GM13976 (cell line): Measurements from ENCODE around the gene NCDN.

Source experiments
- DNase-seq: peaks from one replicate; pipeline ENCODE4 v3.0.0; 2012; ENCODE audit warnings: low spot score
- in situ Hi-C: fragments of 300-500 bp; cut with MboI; formaldehyde crosslinking; loops from one replicate; pipeline ENCODE4 v1.12.0; 2022; ENCODE audit warnings: low sequenced_read_pairs, mixed read lengths, inconsistent platforms; ENCODE audit not compliant: unreplicated experiment
- TF ChIP-seq, protein P1 (sequence below): IDR thresholded peaks from 2 replicates; pipeline ENCODE4 v1.5.1; 2012; ENCODE audit warnings: borderline replicate concordance, mild to moderate bottlenecking; ENCODE audit not compliant: insufficient read depth; ENCODE audit errors: extremely low read depth, missing control alignments, control extremely low read depth

Gene NCDN

DNA sequence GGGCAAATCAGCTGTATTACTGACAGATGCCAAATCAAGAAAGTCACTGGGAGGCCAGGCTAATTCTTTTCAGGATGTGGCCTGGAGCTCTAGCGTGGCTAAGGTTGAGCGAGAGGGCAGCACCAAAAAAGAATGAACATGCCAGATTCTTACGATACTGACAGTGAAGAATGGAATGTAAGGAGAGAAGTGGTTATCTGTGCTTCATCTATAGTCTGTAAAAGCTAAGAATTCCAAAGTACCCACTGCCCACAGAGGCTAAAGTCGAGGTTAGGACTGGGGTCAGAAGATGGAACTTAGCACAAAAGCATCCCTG lies 48.2 kb downstream of the NCDN start:
- DNase-seq, result no peak
- in situ Hi-C loops, result no loop called here
- TF ChIP-seq, protein P1, sequence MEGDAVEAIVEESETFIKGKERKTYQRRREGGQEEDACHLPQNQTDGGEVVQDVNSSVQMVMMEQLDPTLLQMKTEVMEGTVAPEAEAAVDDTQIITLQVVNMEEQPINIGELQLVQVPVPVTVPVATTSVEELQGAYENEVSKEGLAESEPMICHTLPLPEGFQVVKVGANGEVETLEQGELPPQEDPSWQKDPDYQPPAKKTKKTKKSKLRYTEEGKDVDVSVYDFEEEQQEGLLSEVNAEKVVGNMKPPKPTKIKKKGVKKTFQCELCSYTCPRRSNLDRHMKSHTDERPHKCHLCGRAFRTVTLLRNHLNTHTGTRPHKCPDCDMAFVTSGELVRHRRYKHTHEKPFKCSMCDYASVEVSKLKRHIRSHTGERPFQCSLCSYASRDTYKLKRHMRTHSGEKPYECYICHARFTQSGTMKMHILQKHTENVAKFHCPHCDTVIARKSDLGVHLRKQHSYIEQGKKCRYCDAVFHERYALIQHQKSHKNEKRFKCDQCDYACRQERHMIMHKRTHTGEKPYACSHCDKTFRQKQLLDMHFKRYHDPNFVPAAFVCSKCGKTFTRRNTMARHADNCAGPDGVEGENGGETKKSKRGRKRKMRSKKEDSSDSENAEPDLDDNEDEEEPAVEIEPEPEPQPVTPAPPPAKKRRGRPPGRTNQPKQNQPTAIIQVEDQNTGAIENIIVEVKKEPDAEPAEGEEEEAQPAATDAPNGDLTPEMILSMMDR, result no peak

DNA sequence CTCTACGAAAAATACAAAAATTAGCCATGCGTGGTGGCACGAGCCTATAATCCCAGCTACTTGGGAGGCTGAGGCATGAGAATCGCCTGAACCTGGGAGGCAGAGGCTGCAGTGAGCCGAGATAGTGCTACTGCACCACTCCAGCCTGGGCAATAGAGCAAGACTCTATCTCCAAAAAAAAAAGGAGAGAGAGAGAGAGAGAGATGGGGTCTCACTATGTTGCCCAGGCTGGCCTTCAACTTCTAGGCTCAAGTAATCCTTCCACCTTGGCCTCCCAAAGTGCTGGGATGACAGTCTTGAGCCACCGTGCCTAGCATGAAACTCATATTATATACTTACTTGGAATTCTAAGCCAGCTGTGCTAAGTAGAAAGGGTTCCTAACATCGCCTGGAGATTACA lies 54.1 kb downstream of the NCDN start:
- in situ Hi-C loops, result no loop called here
- DNase-seq, result no peak
- TF ChIP-seq, protein P1, result no peak

DNA sequence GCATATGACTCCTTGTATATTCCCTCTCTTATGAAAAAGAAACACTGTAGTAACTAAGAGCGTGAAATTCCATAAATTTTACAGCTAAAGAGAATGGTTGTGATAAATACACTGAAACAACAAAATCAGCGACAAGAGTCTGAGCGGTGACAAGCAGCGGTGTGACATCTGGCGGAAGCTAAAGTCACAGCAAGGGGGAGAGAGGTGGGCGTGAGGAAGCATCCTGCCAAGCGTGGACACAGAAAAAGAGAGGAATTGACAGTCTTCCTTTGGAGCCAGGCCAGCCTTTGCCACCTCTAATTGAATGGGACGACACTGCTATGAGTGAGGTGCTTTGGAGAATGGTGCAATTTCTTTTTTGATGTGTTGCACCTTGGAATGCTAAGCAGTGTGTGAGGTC lies 57.8 kb downstream of the NCDN start:
- TF ChIP-seq, protein P1, result no peak
- in situ Hi-C loops, result no loop called here
- no peak for DNase-seq
